ENCODE data around the gene ABHD17A. TPM values are rescaled to one million over a fixed set of nuclear protein-coding genes. Genes with fewer than 3 reads are reported as not detected.

Gene ABHD17A
- total RNA-seq, 1 experiment from 2014 or later, result 47.5 TPM

GRCh38 chr19:1832046-1832663, 53.1 kb downstream of the ABHD17A start:
- H3K79me1 ChIP-seq (ENCODE audit: insufficient read depth, low read depth, low read length, poor library complexity, severe bottlenecking), result peaks cover 7% of the 10 kb centered on the region
- H3K27ac ChIP-seq (ENCODE audit: insufficient read length, low read depth, low read length), result no peak overlapping the region

More at GRCh38 chr19:1832046-1832663, 53.1 kb downstream of the ABHD17A start:
- H3K9me3 ChIP-seq (ENCODE audit: control insufficient read depth, low read depth, low read length), result no peaks in the 10 kb centered on the region
- H3K79me2 ChIP-seq (ENCODE audit: insufficient read depth, low read length), result peaks cover 4% of the 10 kb centered on the region; the same call in 1 of the 2 replicates
- H3K36me3 Mint-ChIP-seq (ENCODE audit: insufficient read depth in 1 of 3, low read depth in 3 of 3), result peaks cover 0 to 12% (median 2%) of the 10 kb centered on the region in 3 experiments; a peak in 4 of 7 replicates
- no peak overlapping the region for H3K4me2 ChIP-seq (ENCODE audit: insufficient read depth, insufficient read length, low read length)
- H3T11ph ChIP-seq (ENCODE audit: low read length), result no peak overlapping the region
- H3K4me1 Mint-ChIP-seq, result peaks cover 3 to 9% of the 10 kb centered on the region in 2 experiments; a peak in 3 of 4 replicates
- H2AFZ ChIP-seq (ENCODE audit: low read length), result no peak overlapping the region
- TF ChIP-seq CTCF (conservative IDR thresholded peaks at IDR 0.05), result no peak
- no peak overlapping the region for H3K56ac ChIP-seq (ENCODE audit: insufficient read length, low read depth, low read length)
- no peak overlapping the region for H2BK15ac ChIP-seq (ENCODE audit: low read depth, low read length)
- peaks cover 4% of the 10 kb centered on the region for H4K20me1 ChIP-seq (ENCODE audit: control insufficient read depth, insufficient read depth, insufficient read length)
- no peak overlapping the region for H2BK5ac ChIP-seq (ENCODE audit: insufficient read length, low read length)
- H2BK20ac ChIP-seq (ENCODE audit: low read depth, low read length, poor library complexity, severe bottlenecking), result no peak overlapping the region
- no peak overlapping the region for H4K91ac ChIP-seq (ENCODE audit: insufficient read length, low read depth, low read length)
- no peaks in the 10 kb centered on the region for H3K27me3 Mint-ChIP-seq (ENCODE audit: low read depth)
- H3K9ac ChIP-seq (ENCODE audit: extremely low read depth, insufficient read length, low read length), result no peak overlapping the region
- no peak overlapping the region for H3K4ac ChIP-seq (ENCODE audit: low read depth, low read length)
- peak overlapping the region in 1 of 3 experiments; percentile 14; a peak in 1 of 7 replicates for H3K27ac Mint-ChIP-seq
- no peaks in the 10 kb centered on the region; a peak in 1 of 5 replicates for H3K9me3 Mint-ChIP-seq
- H3K14ac ChIP-seq (ENCODE audit: insufficient read depth, low read length), result no peak overlapping the region; the same call in 1 of the 2 replicates
- H3K23me2 ChIP-seq (ENCODE audit: insufficient read length, low read depth, low read length, poor library complexity, severe bottlenecking), result no peaks in the 10 kb centered on the region
- no peaks in the 10 kb centered on the region for H3K4me1 ChIP-seq (ENCODE audit: insufficient read depth, low read length)
- H4K5ac ChIP-seq (ENCODE audit: insufficient read length, low read depth, low read length), result no peak overlapping the region
- no peak overlapping the region for H3K4me3 Mint-ChIP-seq
- H4K8ac ChIP-seq (replicated peaks; ENCODE audit: insufficient read length, low read depth, low read length), result no peak overlapping the region
- H2AK5ac ChIP-seq (ENCODE audit: insufficient read length, low read length), result no peak overlapping the region
- H3K27me3 ChIP-seq (ENCODE audit: insufficient read depth, low read length), result no peaks in the 10 kb centered on the region
- H2BK120ac ChIP-seq (ENCODE audit: low read depth, low read length, poor library complexity, severe bottlenecking), result no peak overlapping the region
- no CpG with 5 or more reads among the region's 26 CpGs for WGBS (ENCODE audit: extremely low coverage, insufficient read length, low lambda C conversion rate)
- DNase-seq, result no peak
- no peak overlapping the region for H3K23ac ChIP-seq (ENCODE audit: insufficient read length, low read depth, low read length)
- H2BK12ac ChIP-seq (ENCODE audit: insufficient read length, low read depth, low read length), result no peak overlapping the region
- no peak overlapping the region for H3K18ac ChIP-seq (ENCODE audit: insufficient read length, low read depth, low read length)
